Parathyroid adenoma (tissue), 2 donors: ENCODE measurements around the gene CNNM2.

Source experiments
- H2AFZ ChIP-seq: fragments of 300-600 bp; sonication (generic); one replicate; pipeline ENCODE4 v1.7.0; 2017; ENCODE audit warnings: antibody characterized with exemption, mild to moderate bottlenecking
- H3K27ac ChIP-seq: fragments of 300-600 bp; sonication (generic); one replicate; pipeline ENCODE4 v1.7.0; 2017
- H3K27me3 ChIP-seq: fragments of 300-600 bp; sonication (generic); one replicate; pipeline ENCODE4 v1.7.0; 2017; ENCODE audit warnings: low read length; ENCODE audit not compliant: control insufficient read depth, insufficient read depth
- H3K36me3 ChIP-seq: fragments of 300-600 bp; sonication (generic); one replicate; pipeline ENCODE4 v1.7.0; 2017; ENCODE audit warnings: low read length; ENCODE audit not compliant: control insufficient read depth, insufficient read depth
- H3K4me1 ChIP-seq: fragments of 300-600 bp; sonication (generic); one replicate; pipeline ENCODE4 v1.7.0; 2017; ENCODE audit warnings: control low read depth
- H3K4me2 ChIP-seq: fragments of 300-600 bp; sonication (generic); one replicate; pipeline ENCODE4 v1.7.0; 2017; ENCODE audit warnings: low read length
- H3K4me3 ChIP-seq: fragments of 300-600 bp; sonication (generic); one replicate; pipeline ENCODE4 v1.7.0; 2017; ENCODE audit warnings: low read depth, low read length
- H3K79me2 ChIP-seq: fragments of 300-600 bp; sonication (generic); one replicate; pipeline ENCODE4 v1.7.0; 2017; ENCODE audit warnings: control low read depth
- H3K9ac ChIP-seq: fragments of 300-600 bp; sonication (generic); one replicate; pipeline ENCODE4 v1.7.0; 2017; ENCODE audit warnings: mild to moderate bottlenecking
- H3K9me3 ChIP-seq: fragments of 300-600 bp; sonication (generic); one replicate; pipeline ENCODE4 v1.7.0; 2017; ENCODE audit warnings: low read length; ENCODE audit not compliant: control insufficient read depth
- CTCF ChIP-seq: fragments of 300-600 bp; sonication (generic); IDR thresholded peaks from one replicate; pipeline ENCODE4 v1.7.0; 2017; ENCODE audit warnings: antibody characterized with exemption, mild to moderate bottlenecking
- donor health status: primary hyperparathyroidism.

CNNM2 gene

DNA sequence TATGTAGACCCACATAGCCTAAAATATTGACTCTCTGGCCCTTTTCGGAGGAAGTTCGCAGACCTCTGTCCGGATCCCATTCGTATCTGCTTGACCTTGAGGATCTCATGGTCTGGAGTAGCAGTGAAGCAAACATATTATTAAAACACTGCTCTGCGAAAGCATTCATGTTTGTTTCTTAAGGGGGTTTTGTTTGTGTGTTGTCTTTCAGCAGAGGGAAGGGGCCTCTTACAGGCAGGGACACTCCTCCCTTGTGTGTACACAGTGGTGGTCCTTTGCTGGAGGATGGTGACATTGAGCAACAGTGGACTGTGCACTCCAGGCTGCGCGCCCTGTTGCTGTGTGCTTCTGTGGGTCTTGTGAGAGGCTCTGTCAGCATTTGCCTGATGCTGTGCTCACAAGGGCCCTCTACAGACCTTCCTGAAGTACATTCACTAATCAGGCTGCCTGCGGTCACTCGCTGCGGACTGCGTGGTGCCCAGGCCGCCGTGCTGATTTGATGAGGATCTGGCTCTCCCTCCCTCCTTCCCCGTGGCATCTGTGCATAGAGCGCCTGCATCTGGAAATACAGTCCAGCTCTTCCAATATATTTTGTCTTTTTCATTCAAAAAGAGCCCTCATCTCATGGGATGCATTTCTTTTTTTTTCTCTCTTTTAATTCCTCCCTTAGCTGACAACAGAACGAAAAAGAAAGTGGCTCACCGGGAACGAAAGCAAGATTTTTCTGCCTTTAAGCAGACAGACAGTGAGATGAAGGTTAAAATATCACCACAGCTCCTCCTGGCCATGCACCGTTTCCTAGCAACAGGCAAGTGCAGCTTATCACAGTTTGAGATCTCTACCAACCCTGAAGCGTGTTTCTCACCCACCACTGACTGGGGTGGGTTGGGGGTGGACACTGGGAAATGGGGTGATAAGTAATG is 135.8 kb downstream of the CNNM2 start:
- peak overlapping the region; percentile 87 for H3K27ac ChIP-seq
- peak; percentile 47 for TF ChIP-seq CTCF
- no peaks in the 10 kb centered on the region for H3K27me3 ChIP-seq
- H3K9me3 ChIP-seq, result no peaks in the 10 kb centered on the region
- peak overlapping the region; percentile 79 for H3K4me2 ChIP-seq
- H3K9ac ChIP-seq, result no peak overlapping the region
- peaks cover 15% of the 10 kb centered on the region for H3K79me2 ChIP-seq
- H2AFZ ChIP-seq, result peak overlapping the region; percentile 80
- H3K4me3 ChIP-seq, result peak overlapping the region; percentile 41
- no peaks in the 10 kb centered on the region for H3K36me3 ChIP-seq
- H3K4me1 ChIP-seq, result peaks cover 10% of the 10 kb centered on the region

GRCh38 chr10:103054621-103055020 is 136.5 kb downstream of the CNNM2 start:
- Histone ChIP-seq H3K4me1 (peaks cover 10% of the 10 kb centered on the region), H3K4me2 (peak overlapping the region; percentile 79), H3K79me2 (peaks cover 12% of the 10 kb centered on the region), H3K27ac (peak overlapping the region; percentile 87), H3K4me3 (peak overlapping the region; percentile 41), H3K36me3 (no peaks in the 10 kb centered on the region), H3K27me3 (no peaks in the 10 kb centered on the region), H3K9me3 (no peaks in the 10 kb centered on the region), H3K9ac (no peak overlapping the region), H2AFZ (peak overlapping the region; percentile 80)
- TF ChIP-seq CTCF, result no peak

GRCh38 chr10:103055105-103055504 is 137.0 kb downstream of the CNNM2 start:
- no peak overlapping the region for H3K9ac ChIP-seq
- peak overlapping the region; percentile 87 for H3K27ac ChIP-seq
- no peak overlapping the region for H2AFZ ChIP-seq
- no peak for TF ChIP-seq CTCF
- no peaks in the 10 kb centered on the region for H3K36me3 ChIP-seq
- no peak overlapping the region for H3K4me3 ChIP-seq
- no peaks in the 10 kb centered on the region for H3K27me3 ChIP-seq
- peaks cover 12% of the 10 kb centered on the region for H3K79me2 ChIP-seq
- H3K4me1 ChIP-seq, result peaks cover 10% of the 10 kb centered on the region
- no peak overlapping the region for H3K4me2 ChIP-seq
- H3K9me3 ChIP-seq, result no peaks in the 10 kb centered on the region

DNA sequence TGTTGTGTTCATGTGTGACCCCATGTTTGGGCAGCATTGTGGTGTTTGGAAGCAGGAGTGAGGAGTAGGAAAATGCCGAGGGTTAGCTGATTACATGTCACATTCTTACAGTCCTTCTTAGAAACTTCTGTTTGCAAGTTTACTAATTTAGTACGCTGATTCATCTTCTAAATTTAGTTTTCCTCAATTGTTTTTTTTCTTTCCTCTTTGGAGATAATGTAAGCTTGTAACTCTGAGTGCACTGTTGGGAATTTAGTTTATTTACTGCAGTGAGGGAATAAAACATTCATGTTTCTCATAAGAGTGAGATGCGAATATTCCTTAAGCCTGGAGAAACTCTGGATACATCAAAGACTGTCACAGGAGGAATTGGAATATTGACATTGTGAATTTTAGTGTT is 139.9 kb downstream of the CNNM2 start:
- Histone ChIP-seq H3K4me1 (peaks cover 10% of the 10 kb centered on the region), H2AFZ (no peak overlapping the region), H3K4me2 (no peak overlapping the region), H3K36me3 (no peaks in the 10 kb centered on the region), H3K79me2 (peaks cover 8% of the 10 kb centered on the region), H3K27me3 (no peaks in the 10 kb centered on the region), H3K4me3 (no peak overlapping the region), H3K9me3 (no peaks in the 10 kb centered on the region), H3K27ac (no peak overlapping the region), H3K9ac (no peak overlapping the region)
- no peak for TF ChIP-seq CTCF
